HL-60 (cell line): ENCODE data around the gene ANXA1.

Experiments
- CTCF ChIP-seq: IDR thresholded peaks from one replicate; pipeline ENCODE4 v1.5.1; 2011; ENCODE audit warnings: low read length, control low read depth, inconsistent platforms; ENCODE audit not compliant: insufficient read depth
- GABPA ChIP-seq: IDR thresholded peaks from 2 replicates; pipeline ENCODE4 v1.6.1; 2012; ENCODE audit warnings: low read depth
- POLR2AphosphoS5 ChIP-seq: IDR thresholded peaks from 2 replicates; pipeline ENCODE4 v1.6.1; 2012; ENCODE audit warnings: low read depth
- REST ChIP-seq: IDR thresholded peaks from 2 replicates; pipeline ENCODE4 v1.6.1; 2012; ENCODE audit warnings: low read depth; ENCODE audit not compliant: insufficient replicate concordance
- SPI1 ChIP-seq: IDR thresholded peaks from 2 replicates; pipeline ENCODE4 v1.6.1; 2012; ENCODE audit warnings: low read depth, mild to moderate bottlenecking, borderline replicate concordance

GRCh38 chr9:73173557-73174329, 22.1 kb downstream of the ANXA1 start:
- TF ChIP-seq REST (no peak), CTCF (no peak), GABPA (no peak), POLR2AphosphoS5 (no peak), SPI1 (no peak)
